ENCODE data around the gene PARD3. TPM values are rescaled to one million over a fixed set of nuclear protein-coding genes. Genes with fewer than 3 reads are reported as not detected.

Gene PARD3
- total and polyA plus RNA-seq, 10 of the 15 experiments (the other 5 are each of a cell fraction or from before 2014, with no cell fraction given), result 2.6 to 43.1 (median 13.9) TPM

DNA sequence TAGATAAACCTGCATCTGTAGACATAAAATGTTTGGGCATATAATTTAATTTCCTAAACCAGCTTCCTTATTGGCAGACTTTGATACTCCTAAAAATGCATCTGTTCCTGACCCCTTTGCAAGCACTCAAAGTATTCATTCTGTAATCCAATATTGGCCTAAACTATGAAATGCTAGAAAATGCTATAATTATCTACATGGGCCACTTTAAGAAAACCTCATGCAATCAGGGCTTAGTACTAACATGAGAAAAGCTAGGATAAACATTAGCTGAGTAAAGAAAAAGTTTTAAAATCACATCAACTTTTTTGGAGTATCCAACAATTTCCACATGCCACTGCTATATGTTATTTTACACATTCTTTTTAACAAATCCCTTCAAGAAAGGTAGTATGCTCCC lies 57.2 kb downstream of the PARD3 start (continued):
- TF ChIP-seq, protein P1, sequence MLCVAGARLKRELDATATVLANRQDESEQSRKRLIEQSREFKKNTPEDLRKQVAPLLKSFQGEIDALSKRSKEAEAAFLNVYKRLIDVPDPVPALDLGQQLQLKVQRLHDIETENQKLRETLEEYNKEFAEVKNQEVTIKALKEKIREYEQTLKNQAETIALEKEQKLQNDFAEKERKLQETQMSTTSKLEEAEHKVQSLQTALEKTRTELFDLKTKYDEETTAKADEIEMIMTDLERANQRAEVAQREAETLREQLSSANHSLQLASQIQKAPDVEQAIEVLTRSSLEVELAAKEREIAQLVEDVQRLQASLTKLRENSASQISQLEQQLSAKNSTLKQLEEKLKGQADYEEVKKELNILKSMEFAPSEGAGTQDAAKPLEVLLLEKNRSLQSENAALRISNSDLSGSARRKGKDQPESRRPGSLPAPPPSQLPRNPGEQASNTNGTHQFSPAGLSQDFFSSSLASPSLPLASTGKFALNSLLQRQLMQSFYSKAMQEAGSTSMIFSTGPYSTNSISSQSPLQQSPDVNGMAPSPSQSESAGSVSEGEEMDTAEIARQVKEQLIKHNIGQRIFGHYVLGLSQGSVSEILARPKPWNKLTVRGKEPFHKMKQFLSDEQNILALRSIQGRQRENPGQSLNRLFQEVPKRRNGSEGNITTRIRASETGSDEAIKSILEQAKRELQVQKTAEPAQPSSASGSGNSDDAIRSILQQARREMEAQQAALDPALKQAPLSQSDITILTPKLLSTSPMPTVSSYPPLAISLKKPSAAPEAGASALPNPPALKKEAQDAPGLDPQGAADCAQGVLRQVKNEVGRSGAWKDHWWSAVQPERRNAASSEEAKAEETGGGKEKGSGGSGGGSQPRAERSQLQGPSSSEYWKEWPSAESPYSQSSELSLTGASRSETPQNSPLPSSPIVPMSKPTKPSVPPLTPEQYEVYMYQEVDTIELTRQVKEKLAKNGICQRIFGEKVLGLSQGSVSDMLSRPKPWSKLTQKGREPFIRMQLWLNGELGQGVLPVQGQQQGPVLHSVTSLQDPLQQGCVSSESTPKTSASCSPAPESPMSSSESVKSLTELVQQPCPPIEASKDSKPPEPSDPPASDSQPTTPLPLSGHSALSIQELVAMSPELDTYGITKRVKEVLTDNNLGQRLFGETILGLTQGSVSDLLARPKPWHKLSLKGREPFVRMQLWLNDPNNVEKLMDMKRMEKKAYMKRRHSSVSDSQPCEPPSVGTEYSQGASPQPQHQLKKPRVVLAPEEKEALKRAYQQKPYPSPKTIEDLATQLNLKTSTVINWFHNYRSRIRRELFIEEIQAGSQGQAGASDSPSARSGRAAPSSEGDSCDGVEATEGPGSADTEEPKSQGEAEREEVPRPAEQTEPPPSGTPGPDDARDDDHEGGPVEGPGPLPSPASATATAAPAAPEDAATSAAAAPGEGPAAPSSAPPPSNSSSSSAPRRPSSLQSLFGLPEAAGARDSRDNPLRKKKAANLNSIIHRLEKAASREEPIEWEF (IDR thresholded peaks at IDR 0.05; ENCODE audit: insufficient replicate concordance, low read depth, low read length), result no peak
- TF ChIP-seq, protein P2, sequence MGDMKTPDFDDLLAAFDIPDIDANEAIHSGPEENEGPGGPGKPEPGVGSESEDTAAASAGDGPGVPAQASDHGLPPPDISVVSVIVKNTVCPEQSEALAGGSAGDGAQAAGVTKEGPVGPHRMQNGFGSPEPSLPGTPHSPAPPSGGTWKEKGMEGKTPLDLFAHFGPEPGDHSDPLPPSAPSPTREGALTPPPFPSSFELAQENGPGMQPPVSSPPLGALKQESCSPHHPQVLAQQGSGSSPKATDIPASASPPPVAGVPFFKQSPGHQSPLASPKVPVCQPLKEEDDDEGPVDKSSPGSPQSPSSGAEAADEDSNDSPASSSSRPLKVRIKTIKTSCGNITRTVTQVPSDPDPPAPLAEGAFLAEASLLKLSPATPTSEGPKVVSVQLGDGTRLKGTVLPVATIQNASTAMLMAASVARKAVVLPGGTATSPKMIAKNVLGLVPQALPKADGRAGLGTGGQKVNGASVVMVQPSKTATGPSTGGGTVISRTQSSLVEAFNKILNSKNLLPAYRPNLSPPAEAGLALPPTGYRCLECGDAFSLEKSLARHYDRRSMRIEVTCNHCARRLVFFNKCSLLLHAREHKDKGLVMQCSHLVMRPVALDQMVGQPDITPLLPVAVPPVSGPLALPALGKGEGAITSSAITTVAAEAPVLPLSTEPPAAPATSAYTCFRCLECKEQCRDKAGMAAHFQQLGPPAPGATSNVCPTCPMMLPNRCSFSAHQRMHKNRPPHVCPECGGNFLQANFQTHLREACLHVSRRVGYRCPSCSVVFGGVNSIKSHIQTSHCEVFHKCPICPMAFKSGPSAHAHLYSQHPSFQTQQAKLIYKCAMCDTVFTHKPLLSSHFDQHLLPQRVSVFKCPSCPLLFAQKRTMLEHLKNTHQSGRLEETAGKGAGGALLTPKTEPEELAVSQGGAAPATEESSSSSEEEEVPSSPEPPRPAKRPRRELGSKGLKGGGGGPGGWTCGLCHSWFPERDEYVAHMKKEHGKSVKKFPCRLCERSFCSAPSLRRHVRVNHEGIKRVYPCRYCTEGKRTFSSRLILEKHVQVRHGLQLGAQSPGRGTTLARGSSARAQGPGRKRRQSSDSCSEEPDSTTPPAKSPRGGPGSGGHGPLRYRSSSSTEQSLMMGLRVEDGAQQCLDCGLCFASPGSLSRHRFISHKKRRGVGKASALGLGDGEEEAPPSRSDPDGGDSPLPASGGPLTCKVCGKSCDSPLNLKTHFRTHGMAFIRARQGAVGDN (IDR thresholded peaks at IDR 0.05), result no peak
- TF ChIP-seq EED (IDR thresholded peaks at IDR 0.05; ENCODE audit: low read depth), result no peak
- TF ChIP-seq TAF1 (IDR thresholded peaks at IDR 0.05; ENCODE audit: borderline replicate concordance, low read depth, low read length), result no peak
- no peak for TF ChIP-seq SIN3A (IDR thresholded peaks at IDR 0.05; ENCODE audit: low read depth, low read length)
- no peak for TF ChIP-seq TCF3 (IDR thresholded peaks at IDR 0.05; ENCODE audit: borderline replicate concordance, insufficient read depth, low read depth, low read length)
- no peak for TF ChIP-seq CBX5 (IDR thresholded peaks at IDR 0.05; ENCODE audit: low read depth)
- TF ChIP-seq POLR2AphosphoS2 (IDR thresholded peaks at IDR 0.05; ENCODE audit: low read depth, low read length), result no peak
- no peak for TF ChIP-seq EP300 (IDR thresholded peaks at IDR 0.05; ENCODE audit: borderline replicate concordance in 1 of 2, control insufficient read depth in 1 of 2, low read depth in 2 of 2, low read length in 2 of 2)
- no peak for TF ChIP-seq SIX5 (IDR thresholded peaks at IDR 0.05; ENCODE audit: low read depth, low read length, severe bottlenecking)
- no peak for TF ChIP-seq CREB1 (IDR thresholded peaks at IDR 0.05; ENCODE audit: low read depth)
- TF ChIP-seq, protein P3, sequence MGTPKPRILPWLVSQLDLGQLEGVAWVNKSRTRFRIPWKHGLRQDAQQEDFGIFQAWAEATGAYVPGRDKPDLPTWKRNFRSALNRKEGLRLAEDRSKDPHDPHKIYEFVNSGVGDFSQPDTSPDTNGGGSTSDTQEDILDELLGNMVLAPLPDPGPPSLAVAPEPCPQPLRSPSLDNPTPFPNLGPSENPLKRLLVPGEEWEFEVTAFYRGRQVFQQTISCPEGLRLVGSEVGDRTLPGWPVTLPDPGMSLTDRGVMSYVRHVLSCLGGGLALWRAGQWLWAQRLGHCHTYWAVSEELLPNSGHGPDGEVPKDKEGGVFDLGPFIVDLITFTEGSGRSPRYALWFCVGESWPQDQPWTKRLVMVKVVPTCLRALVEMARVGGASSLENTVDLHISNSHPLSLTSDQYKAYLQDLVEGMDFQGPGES (IDR thresholded peaks at IDR 0.05), result no peak
- TF ChIP-seq, protein P4, sequence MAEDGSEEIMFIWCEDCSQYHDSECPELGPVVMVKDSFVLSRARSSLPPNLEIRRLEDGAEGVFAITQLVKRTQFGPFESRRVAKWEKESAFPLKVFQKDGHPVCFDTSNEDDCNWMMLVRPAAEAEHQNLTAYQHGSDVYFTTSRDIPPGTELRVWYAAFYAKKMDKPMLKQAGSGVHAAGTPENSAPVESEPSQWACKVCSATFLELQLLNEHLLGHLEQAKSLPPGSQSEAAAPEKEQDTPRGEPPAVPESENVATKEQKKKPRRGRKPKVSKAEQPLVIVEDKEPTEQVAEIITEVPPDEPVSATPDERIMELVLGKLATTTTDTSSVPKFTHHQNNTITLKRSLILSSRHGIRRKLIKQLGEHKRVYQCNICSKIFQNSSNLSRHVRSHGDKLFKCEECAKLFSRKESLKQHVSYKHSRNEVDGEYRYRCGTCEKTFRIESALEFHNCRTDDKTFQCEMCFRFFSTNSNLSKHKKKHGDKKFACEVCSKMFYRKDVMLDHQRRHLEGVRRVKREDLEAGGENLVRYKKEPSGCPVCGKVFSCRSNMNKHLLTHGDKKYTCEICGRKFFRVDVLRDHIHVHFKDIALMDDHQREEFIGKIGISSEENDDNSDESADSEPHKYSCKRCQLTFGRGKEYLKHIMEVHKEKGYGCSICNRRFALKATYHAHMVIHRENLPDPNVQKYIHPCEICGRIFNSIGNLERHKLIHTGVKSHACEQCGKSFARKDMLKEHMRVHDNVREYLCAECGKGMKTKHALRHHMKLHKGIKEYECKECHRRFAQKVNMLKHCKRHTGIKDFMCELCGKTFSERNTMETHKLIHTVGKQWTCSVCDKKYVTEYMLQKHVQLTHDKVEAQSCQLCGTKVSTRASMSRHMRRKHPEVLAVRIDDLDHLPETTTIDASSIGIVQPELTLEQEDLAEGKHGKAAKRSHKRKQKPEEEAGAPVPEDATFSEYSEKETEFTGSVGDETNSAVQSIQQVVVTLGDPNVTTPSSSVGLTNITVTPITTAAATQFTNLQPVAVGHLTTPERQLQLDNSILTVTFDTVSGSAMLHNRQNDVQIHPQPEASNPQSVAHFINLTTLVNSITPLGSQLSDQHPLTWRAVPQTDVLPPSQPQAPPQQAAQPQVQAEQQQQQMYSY (CRISPR knock-in tag; IDR thresholded peaks at IDR 0.05), result no peak
- no peak for TF ChIP-seq SMAD1 (IDR thresholded peaks at IDR 0.05; ENCODE audit: low read depth, partially characterized antibody)

All from GM12878 (cell line).